ENCODE measurements around the gene CACNA1C. TPM values are rescaled to one million over a fixed set of nuclear protein-coding genes. Genes with fewer than 3 reads are reported as not detected.

CACNA1C gene
- total and polyA plus RNA-seq, 2 donors (not counting 1 experiment from before 2014, with no cell fraction given), result 0.01 to 0.02 TPM

DNA sequence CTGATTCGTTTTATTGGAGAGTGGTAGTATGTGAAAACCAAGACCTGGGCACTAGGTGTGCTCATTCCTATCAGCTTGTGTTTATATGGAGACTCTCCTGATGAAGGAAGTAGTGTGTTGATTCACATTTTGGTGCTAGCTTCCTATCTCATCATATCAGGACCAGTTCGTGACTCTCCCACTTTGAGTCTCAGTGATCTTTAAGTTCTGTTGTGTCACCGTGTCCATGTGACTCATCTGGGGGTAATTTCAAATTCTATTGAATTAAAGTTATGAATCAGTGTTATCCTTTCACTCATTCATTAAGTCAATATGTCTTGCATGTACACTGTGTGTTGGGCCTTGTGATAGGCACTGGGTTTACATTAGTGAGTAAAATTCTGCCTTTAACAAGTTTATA, 180.2 kb downstream of the CACNA1C start:
- H3K4me1 Mint-ChIP-seq, result peaks cover 1% of the 10 kb centered on the region
- no peak overlapping the region for H3K27ac Mint-ChIP-seq
- H3K4me1 ChIP-seq (ENCODE audit: control insufficient read depth in 2 of 2, insufficient read depth in 2 of 2, low read length in 2 of 2), result no peaks in the 10 kb centered on the region
- H4K20me1 ChIP-seq (ENCODE audit: control insufficient read depth, insufficient read depth, low read length, poor library complexity, severe bottlenecking), result no peaks in the 10 kb centered on the region
- H3K79me2 ChIP-seq (ENCODE audit: control insufficient read depth, insufficient read depth, low read length), result no peaks in the 10 kb centered on the region
- ChIA-PET POLR2A (no interaction called here), CTCF (no interaction called here)
- H3K9ac ChIP-seq (ENCODE audit: low read length), result no peak overlapping the region
- no peak overlapping the region for H3K4me3 Mint-ChIP-seq
- no peak overlapping the region for H3K27ac ChIP-seq (ENCODE audit: low read length in 2 of 2)
- no peaks in the 10 kb centered on the region for H3K9me3 Mint-ChIP-seq (ENCODE audit: insufficient read depth)
- DNase-seq (no peak), ATAC-seq (ENCODE audit: low read depth) (no peak)
- no peak overlapping the region for H3K4me3 ChIP-seq (ENCODE audit: control extremely low read depth in 1 of 5, extremely low read depth in 1 of 5, insufficient read depth in 1 of 5, low read depth in 2 of 5, low read length in 4 of 5)
- TF ChIP-seq EZH2 (IDR thresholded peaks at IDR 0.05; ENCODE audit: borderline replicate concordance, insufficient read depth, low read depth, low read length, poor library complexity, severe bottlenecking), result no peak
- TF ChIP-seq, protein P1, sequence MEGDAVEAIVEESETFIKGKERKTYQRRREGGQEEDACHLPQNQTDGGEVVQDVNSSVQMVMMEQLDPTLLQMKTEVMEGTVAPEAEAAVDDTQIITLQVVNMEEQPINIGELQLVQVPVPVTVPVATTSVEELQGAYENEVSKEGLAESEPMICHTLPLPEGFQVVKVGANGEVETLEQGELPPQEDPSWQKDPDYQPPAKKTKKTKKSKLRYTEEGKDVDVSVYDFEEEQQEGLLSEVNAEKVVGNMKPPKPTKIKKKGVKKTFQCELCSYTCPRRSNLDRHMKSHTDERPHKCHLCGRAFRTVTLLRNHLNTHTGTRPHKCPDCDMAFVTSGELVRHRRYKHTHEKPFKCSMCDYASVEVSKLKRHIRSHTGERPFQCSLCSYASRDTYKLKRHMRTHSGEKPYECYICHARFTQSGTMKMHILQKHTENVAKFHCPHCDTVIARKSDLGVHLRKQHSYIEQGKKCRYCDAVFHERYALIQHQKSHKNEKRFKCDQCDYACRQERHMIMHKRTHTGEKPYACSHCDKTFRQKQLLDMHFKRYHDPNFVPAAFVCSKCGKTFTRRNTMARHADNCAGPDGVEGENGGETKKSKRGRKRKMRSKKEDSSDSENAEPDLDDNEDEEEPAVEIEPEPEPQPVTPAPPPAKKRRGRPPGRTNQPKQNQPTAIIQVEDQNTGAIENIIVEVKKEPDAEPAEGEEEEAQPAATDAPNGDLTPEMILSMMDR (IDR thresholded peaks at IDR 0.05), result no peak
- intact Hi-C loops (cut with micrococcal nuclease), result no loop called here
- no peak overlapping the region for H3K4me2 ChIP-seq (replicated peaks; ENCODE audit: low read depth, low read length, poor library complexity, severe bottlenecking)
- H3K27me3 Mint-ChIP-seq, result peaks cover 21% of the 10 kb centered on the region
- peaks cover 0 to 4% (median 0%) of the 10 kb centered on the region in 3 donors for H3K9me3 ChIP-seq (ENCODE audit: control extremely low read depth in 1 of 3, control insufficient read depth in 2 of 3, insufficient read depth in 1 of 3, low read length in 2 of 3)
- no CpG with 5 or more reads among the region's 3 CpGs for WGBS (ENCODE audit: insufficient coverage)
- no peaks in the 10 kb centered on the region for H3K27me3 ChIP-seq (replicated peaks in 1 of 4; ENCODE audit: control extremely low read depth in 1 of 4, control insufficient read depth in 3 of 4, insufficient read depth in 4 of 4, low read length in 3 of 4)
- H2AFZ ChIP-seq (ENCODE audit: insufficient read depth, low read depth, low read length, poor library complexity, severe bottlenecking), result no peak overlapping the region
- no peaks in the 10 kb centered on the region for H3K36me3 ChIP-seq (replicated peaks in 1 of 2; ENCODE audit: control extremely low read depth in 1 of 2, control insufficient read depth in 1 of 2, extremely low read depth in 1 of 2, insufficient read depth in 2 of 2, low read length in 1 of 2)

DNA sequence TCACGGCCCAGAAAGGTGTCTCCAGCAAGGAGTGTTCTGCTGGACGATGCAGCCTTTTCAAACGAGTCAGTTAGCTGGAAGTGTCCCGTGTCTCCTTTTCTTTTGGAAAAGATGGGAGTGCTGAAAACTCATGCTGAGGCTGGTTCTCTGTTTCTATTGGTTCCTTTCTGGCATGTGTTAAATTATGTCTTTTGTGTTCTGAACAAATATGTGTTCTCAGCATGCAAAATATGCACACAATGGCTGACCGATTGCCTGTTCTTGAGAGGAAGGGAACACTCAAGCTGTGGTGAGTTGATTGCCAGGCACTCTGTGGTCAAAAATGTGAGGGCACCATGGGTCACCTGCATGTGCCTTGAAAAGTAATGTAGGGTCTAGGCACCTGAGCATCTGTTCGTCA, 181.3 kb downstream of the CACNA1C start:
- intact Hi-C loops (cut with micrococcal nuclease), result no loop called here

More for the DNA sequence above, 181.3 kb downstream of the CACNA1C start:
- TF ChIP-seq EZH2 (IDR thresholded peaks at IDR 0.05; ENCODE audit: borderline replicate concordance, insufficient read depth, low read depth, low read length, poor library complexity, severe bottlenecking), result no peak
- TF ChIP-seq, protein P1 (IDR thresholded peaks at IDR 0.05), result no peak
- Histone ChIP-seq H3K27me3 (replicated peaks in 1 of 4; ENCODE audit: control extremely low read depth in 1 of 4, control insufficient read depth in 3 of 4, insufficient read depth in 4 of 4, low read length in 3 of 4) (no peaks in the 10 kb centered on the region), H3K4me3 (ENCODE audit: control extremely low read depth in 1 of 5, extremely low read depth in 1 of 5, insufficient read depth in 1 of 5, low read depth in 2 of 5, low read length in 4 of 5) (no peak overlapping the region), H4K20me1 (ENCODE audit: control insufficient read depth, insufficient read depth, low read length, poor library complexity, severe bottlenecking) (no peaks in the 10 kb centered on the region), H3K9me3 (ENCODE audit: control extremely low read depth in 1 of 3, control insufficient read depth in 2 of 3, insufficient read depth in 1 of 3, low read length in 2 of 3) (peaks cover 0 to 4% (median 0%) of the 10 kb centered on the region in 3 donors), H3K4me1 (ENCODE audit: control insufficient read depth in 2 of 2, insufficient read depth in 2 of 2, low read length in 2 of 2) (no peaks in the 10 kb centered on the region), H3K79me2 (ENCODE audit: control insufficient read depth, insufficient read depth, low read length) (no peaks in the 10 kb centered on the region), H2AFZ (ENCODE audit: insufficient read depth, low read depth, low read length, poor library complexity, severe bottlenecking) (no peak overlapping the region), H3K27ac (ENCODE audit: low read length in 2 of 2) (no peak overlapping the region), H3K4me2 (replicated peaks; ENCODE audit: low read depth, low read length, poor library complexity, severe bottlenecking) (no peak overlapping the region), H3K36me3 (replicated peaks in 1 of 2; ENCODE audit: control extremely low read depth in 1 of 2, control insufficient read depth in 1 of 2, extremely low read depth in 1 of 2, insufficient read depth in 2 of 2, low read length in 1 of 2) (no peaks in the 10 kb centered on the region), H3K9ac (ENCODE audit: low read length) (no peak overlapping the region)
- ATAC-seq (ENCODE audit: low read depth) (no peak), DNase-seq (no peak)
- POLR2A ChIA-PET, result no interaction called here
- Mint-ChIP-seq H3K9me3 (ENCODE audit: insufficient read depth) (no peaks in the 10 kb centered on the region), H3K27me3 (peaks cover 24% of the 10 kb centered on the region), H3K4me1 (peaks cover 1% of the 10 kb centered on the region), H3K4me3 (no peak overlapping the region), H3K27ac (no peak overlapping the region)
- 92% methylated on average over 6 of the region's 6 CpGs for WGBS (ENCODE audit: insufficient coverage)
- CTCF ChIA-PET, result no interaction called here

Data from B cell (primary cell).